Measurements from ENCODE around the gene SLC35F6. TPM values are rescaled to one million over a fixed set of nuclear protein-coding genes. Genes with fewer than 3 reads are reported as not detected.

SLC35F6 gene
- polyA plus RNA-seq, 1 donor from 2014 or later = 10.8 TPM

DNA sequence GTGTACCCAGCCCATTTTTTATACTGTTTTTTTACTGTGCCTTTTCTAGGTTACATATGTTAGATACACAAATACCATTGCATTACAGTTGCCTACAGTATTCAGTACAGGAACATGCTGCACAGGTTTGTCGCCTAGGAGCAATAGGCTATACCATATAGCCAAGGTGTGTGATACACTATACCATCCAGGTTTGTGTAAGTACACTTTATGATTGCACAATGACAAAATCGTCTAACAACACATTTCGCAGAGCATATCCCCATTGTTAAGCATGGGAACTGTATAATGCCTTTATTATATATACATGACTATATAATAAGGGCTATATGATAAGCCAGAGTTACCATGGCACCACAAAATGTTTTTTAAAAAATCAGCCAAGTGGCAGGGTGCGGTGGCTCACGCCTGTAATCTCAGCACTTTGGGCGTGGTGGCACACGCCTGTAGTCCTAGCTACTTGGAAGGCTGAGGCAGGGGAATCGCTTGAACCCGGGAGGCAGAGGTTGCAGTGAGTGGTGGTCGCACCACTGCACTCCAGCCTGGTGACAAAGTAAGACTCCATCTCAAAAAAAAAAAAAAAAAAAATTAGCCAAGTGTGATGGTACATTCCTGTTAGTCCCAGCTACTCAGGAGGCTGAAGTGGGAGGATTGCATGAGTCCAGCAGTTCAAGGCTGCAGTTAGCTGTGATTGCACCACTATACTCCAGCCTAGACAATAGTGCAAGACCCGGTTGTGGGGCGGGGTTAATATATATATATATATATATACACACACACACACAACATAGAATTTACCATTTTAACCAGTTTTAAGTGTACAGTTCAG lies 19.0 kb downstream of the SLC35F6 start:
- Histone ChIP-seq H3K9me2 (ENCODE audit: insufficient read depth, low read length) (no peaks in the 10 kb centered on the region), H3K27me3 (ENCODE audit: insufficient read depth, low read depth, low read length) (no peaks in the 10 kb centered on the region)

DNA sequence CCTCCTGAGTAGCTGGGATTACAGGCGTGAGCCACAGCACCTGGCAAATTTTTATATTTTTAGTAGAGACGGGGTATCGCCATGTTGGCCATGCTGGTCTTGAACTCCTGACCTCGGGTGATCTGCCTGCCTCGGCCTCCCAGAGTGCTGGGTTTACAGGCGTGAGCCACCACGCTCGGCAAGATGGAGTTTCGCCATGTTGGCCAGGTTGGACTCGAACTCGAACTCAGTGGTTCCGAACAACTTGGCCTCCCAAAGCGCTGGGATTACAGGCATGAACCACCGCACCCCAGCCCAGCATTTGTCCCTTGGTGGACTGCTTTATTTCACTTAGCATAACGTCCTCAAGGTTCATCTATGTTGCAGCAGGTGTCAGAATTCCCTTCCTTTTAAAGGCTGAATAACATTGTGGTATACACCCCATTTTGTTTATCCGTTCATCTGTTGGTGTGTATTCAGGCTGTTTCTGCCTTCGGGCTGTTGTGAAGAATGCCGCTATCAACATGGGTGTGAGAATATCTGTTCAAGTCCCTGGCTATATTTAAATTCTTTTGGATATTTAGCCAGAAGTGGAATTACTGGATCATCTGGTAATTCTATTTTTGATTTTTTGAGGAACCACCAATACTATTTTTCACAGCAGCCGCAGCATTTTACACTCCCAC lies 20.6 kb downstream of the SLC35F6 start:
- Histone ChIP-seq H2AFZ (ENCODE audit: low read depth, low read length) (no peak overlapping the region), H3K4me3 (ENCODE audit: low read length) (peak overlapping the region; percentile 67), H4K20me1 (ENCODE audit: insufficient read depth) (no peaks in the 10 kb centered on the region), H3K36me3 (ENCODE audit: insufficient read depth, low read length) (no peaks in the 10 kb centered on the region), H3K9ac (ENCODE audit: low read length) (no peak overlapping the region), H3K79me2 (replicated peaks; ENCODE audit: insufficient read depth, low read length) (no peaks in the 10 kb centered on the region), H3K4me2 (ENCODE audit: low read length) (no peak overlapping the region), H3F3A (ENCODE audit: insufficient read depth, low read length, poor library complexity, severe bottlenecking) (no peaks in the 10 kb centered on the region), H3K9me3 (ENCODE audit: low read length) (no peaks in the 10 kb centered on the region), H3K27me3 (ENCODE audit: insufficient read depth, low read depth, low read length) (no peaks in the 10 kb centered on the region), H3K9me2 (ENCODE audit: insufficient read depth, low read length) (no peaks in the 10 kb centered on the region), H3K27ac (ENCODE audit: low read length) (no peak overlapping the region)
- no peak for TF ChIP-seq CTCF (IDR thresholded peaks at IDR 0.05; ENCODE audit: poor library complexity, severe bottlenecking)
- TF ChIP-seq MXI1 (conservative IDR thresholded peaks at IDR 0.05; ENCODE audit: poor library complexity, severe bottlenecking) = no peak
- TF ChIP-seq POLR2AphosphoS5 (IDR thresholded peaks at IDR 0.05) = no peak
- no peak for TF ChIP-seq EZH2 (IDR thresholded peaks at IDR 0.05; ENCODE audit: borderline replicate concordance, insufficient read depth, low read length, poor library complexity, severe bottlenecking)
- TF ChIP-seq, protein P1, sequence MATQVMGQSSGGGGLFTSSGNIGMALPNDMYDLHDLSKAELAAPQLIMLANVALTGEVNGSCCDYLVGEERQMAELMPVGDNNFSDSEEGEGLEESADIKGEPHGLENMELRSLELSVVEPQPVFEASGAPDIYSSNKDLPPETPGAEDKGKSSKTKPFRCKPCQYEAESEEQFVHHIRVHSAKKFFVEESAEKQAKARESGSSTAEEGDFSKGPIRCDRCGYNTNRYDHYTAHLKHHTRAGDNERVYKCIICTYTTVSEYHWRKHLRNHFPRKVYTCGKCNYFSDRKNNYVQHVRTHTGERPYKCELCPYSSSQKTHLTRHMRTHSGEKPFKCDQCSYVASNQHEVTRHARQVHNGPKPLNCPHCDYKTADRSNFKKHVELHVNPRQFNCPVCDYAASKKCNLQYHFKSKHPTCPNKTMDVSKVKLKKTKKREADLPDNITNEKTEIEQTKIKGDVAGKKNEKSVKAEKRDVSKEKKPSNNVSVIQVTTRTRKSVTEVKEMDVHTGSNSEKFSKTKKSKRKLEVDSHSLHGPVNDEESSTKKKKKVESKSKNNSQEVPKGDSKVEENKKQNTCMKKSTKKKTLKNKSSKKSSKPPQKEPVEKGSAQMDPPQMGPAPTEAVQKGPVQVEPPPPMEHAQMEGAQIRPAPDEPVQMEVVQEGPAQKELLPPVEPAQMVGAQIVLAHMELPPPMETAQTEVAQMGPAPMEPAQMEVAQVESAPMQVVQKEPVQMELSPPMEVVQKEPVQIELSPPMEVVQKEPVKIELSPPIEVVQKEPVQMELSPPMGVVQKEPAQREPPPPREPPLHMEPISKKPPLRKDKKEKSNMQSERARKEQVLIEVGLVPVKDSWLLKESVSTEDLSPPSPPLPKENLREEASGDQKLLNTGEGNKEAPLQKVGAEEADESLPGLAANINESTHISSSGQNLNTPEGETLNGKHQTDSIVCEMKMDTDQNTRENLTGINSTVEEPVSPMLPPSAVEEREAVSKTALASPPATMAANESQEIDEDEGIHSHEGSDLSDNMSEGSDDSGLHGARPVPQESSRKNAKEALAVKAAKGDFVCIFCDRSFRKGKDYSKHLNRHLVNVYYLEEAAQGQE (IDR thresholded peaks at IDR 0.05; ENCODE audit: borderline replicate concordance) = no peak
- TF ChIP-seq SMC3 (conservative IDR thresholded peaks at IDR 0.05; ENCODE audit: poor library complexity) = no peak

More for the DNA sequence above, 19.0 kb downstream of the SLC35F6 start:
- no peaks in the 10 kb centered on the region for H3K9me3 ChIP-seq (ENCODE audit: low read length)
- no peak overlapping the region for H2AFZ ChIP-seq (ENCODE audit: low read depth, low read length)
- H3K4me3 ChIP-seq (ENCODE audit: low read length) = no peak overlapping the region
- H3K9ac ChIP-seq (ENCODE audit: low read length) = no peak overlapping the region
- TF ChIP-seq, protein P1 (IDR thresholded peaks at IDR 0.05; ENCODE audit: borderline replicate concordance) = no peak
- TF ChIP-seq EZH2 (IDR thresholded peaks at IDR 0.05; ENCODE audit: borderline replicate concordance, insufficient read depth, low read length, poor library complexity, severe bottlenecking) (no peak), TAF1 (IDR thresholded peaks at IDR 0.05; ENCODE audit: low read depth) (no peak), CTCF (IDR thresholded peaks at IDR 0.05; ENCODE audit: poor library complexity, severe bottlenecking) (no peak), POLR2AphosphoS5 (IDR thresholded peaks at IDR 0.05) (no peak), EP300 (conservative IDR thresholded peaks at IDR 0.05; ENCODE audit: poor library complexity, severe bottlenecking) (no peak), RAD21 (conservative IDR thresholded peaks at IDR 0.05) (no peak), MXI1 (conservative IDR thresholded peaks at IDR 0.05; ENCODE audit: poor library complexity, severe bottlenecking) (no peak), SMC3 (conservative IDR thresholded peaks at IDR 0.05; ENCODE audit: poor library complexity) (no peak)
- no peak overlapping the region for H3K27ac ChIP-seq (ENCODE audit: low read length)
- H3K4me2 ChIP-seq (ENCODE audit: low read length) = no peak overlapping the region
- no peaks in the 10 kb centered on the region for H3K36me3 ChIP-seq (ENCODE audit: insufficient read depth, low read length)
- no peaks in the 10 kb centered on the region for H3F3A ChIP-seq (ENCODE audit: insufficient read depth, low read length, poor library complexity, severe bottlenecking)
- H3K79me2 ChIP-seq (replicated peaks; ENCODE audit: insufficient read depth, low read length) = no peaks in the 10 kb centered on the region
- no peaks in the 10 kb centered on the region for H4K20me1 ChIP-seq (ENCODE audit: insufficient read depth)
